HepG2 (cell line): ENCODE results near the gene NKX2-2. TPM values are rescaled to one million over a fixed set of nuclear protein-coding genes. Genes with fewer than 3 reads are reported as not detected.

ENCODE experiments used
- BCL3 ChIP-seq: sonication (generic); formaldehyde crosslinking; IDR thresholded peaks from 2 replicates; pipeline ENCODE4 v1.5.1; 2020; ENCODE audit warnings: mild to moderate bottlenecking, missing genetic modification reagents, moderate library complexity
- GATAD1 ChIP-seq: IDR thresholded peaks from 2 replicates; pipeline ENCODE4 v1.6.1; 2016; ENCODE audit warnings: missing genetic modification reagents, missing compliant biosample characterization
- HCFC1 ChIP-seq: fragments of 150-350 bp; IDR thresholded peaks from 2 replicates; pipeline ENCODE4 v1.6.1; 2014; ENCODE audit warnings: low read depth, low read length
- HDAC2 ChIP-seq: sonication (generic); formaldehyde crosslinking; IDR thresholded peaks from 2 replicates; pipeline ENCODE4 v1.4.0; 2020; ENCODE audit warnings: missing genetic modification reagents
- KLF16 ChIP-seq, 2 experiments: sonication (generic) in 1 of 2; formaldehyde crosslinking in 1 of 2; IDR thresholded peaks; 2 replicates each; pipeline versions ENCODE4 v1.6.1 to v1.8.0; 2016 to 2023; ENCODE audit warnings: missing genetic modification reagents in 2 of 2, missing compliant biosample characterization in 1 of 2
- MLLT10 ChIP-seq: sonication (generic); formaldehyde crosslinking; IDR thresholded peaks from 2 replicates; pipeline ENCODE4 v1.4.0; 2020; ENCODE audit warnings: missing genetic modification reagents
- NR3C1 ChIP-seq: sonication (generic); formaldehyde crosslinking; IDR thresholded peaks from 2 replicates; pipeline ENCODE4 v1.4.0; 2020; ENCODE audit warnings: missing genetic modification reagents
- PLSCR1 ChIP-seq: sonication (generic); formaldehyde crosslinking; IDR thresholded peaks from 2 replicates; pipeline ENCODE4 v1.5.0; 2020; ENCODE audit warnings: missing genetic modification reagents, mild to moderate bottlenecking, borderline replicate concordance
- PPARG ChIP-seq: conservative IDR thresholded peaks from 2 replicates; pipeline ENCODE4 v1.6.1; 2016; ENCODE audit warnings: missing biosample characterization, missing genetic modification reagents
- TAF15 ChIP-seq: fragments of 200-400 bp; formaldehyde crosslinking; IDR thresholded peaks from one replicate; pipeline ENCODE4 v1.6.1; 2018; ENCODE audit warnings: mild to moderate bottlenecking, low read depth, low read length; ENCODE audit not compliant: poor library complexity, severe bottlenecking
- ZBTB42 ChIP-seq: sonication (generic); formaldehyde crosslinking; IDR thresholded peaks from 2 replicates; pipeline ENCODE4 v1.5.0; 2020; ENCODE audit warnings: mild to moderate bottlenecking, missing genetic modification reagents
- ZFP36L1 ChIP-seq: sonication (generic); formaldehyde crosslinking; IDR thresholded peaks from 2 replicates; pipeline ENCODE4 v1.8.0; 2022; ENCODE audit warnings: mild to moderate bottlenecking, missing genetic modification reagents, moderate library complexity
- ZFP82 ChIP-seq: sonication (generic); formaldehyde crosslinking; IDR thresholded peaks from 2 replicates; pipeline ENCODE4 v1.5.1; 2020; ENCODE audit warnings: mild to moderate bottlenecking, missing genetic modification reagents, borderline replicate concordance
- ZIK1 ChIP-seq: sonication (generic); formaldehyde crosslinking; IDR thresholded peaks from 2 replicates; pipeline ENCODE4 v1.5.0; 2020; ENCODE audit warnings: mild to moderate bottlenecking, low read depth, missing genetic modification reagents, borderline replicate concordance
- ZNF205 ChIP-seq: IDR thresholded peaks from 2 replicates; pipeline ENCODE4 v1.6.1; 2018; ENCODE audit warnings: missing biosample characterization, missing genetic modification reagents
- ZNF234 ChIP-seq: sonication (generic); formaldehyde crosslinking; conservative IDR thresholded peaks from 2 replicates; pipeline ENCODE4 v1.5.1; 2020; ENCODE audit warnings: mild to moderate bottlenecking, missing genetic modification reagents
- ZNF414 ChIP-seq: sonication (generic); formaldehyde crosslinking; IDR thresholded peaks from 2 replicates; pipeline ENCODE4 v1.5.0; 2020; ENCODE audit warnings: missing genetic modification reagents
- ZNF615 ChIP-seq: sonication (generic); formaldehyde crosslinking; IDR thresholded peaks from 2 replicates; pipeline ENCODE4 v1.5.0; 2020; ENCODE audit warnings: mild to moderate bottlenecking, missing genetic modification reagents, borderline replicate concordance
- polyA plus RNA-seq, 8 experiments: library from polyadenylated mRNA; depleted of rRNA in 3 of 8; stranded (reverse) in 7 of 8; unstranded in 1 of 8; fragments of >200 nt; fragmentation: Illumina TruSeq in 4 of 8; extraction: Trizol in 4 of 8; gene quantifications; 2 replicates each; pipeline versions ENCODE4 v1.2.1 to v1.2.3, GENCODE V29; 2011 to 2016; ENCODE audit warnings: low read depth in 4 of 8, missing spikeins in 1 of 8, mixed read lengths in 1 of 8; ENCODE audit not compliant: insufficient read depth in 1 of 8
- total RNA-seq, 5 experiments: library from RNA; depleted of rRNA; stranded (reverse); fragments of >200 nt; fragmentation: Illumina TruSeq; extraction: Trizol; gene quantifications; 2 replicates each; pipeline ENCODE4 v1.2.3, GENCODE V29; 2016; ENCODE audit warnings: low read depth in 1 of 5
- TF ChIP-seq, protein P1 (sequence below): sonication (generic); formaldehyde crosslinking; conservative IDR thresholded peaks from 2 replicates; pipeline ENCODE4 v1.8.0; 2022; ENCODE audit warnings: low read depth, missing genetic modification reagents
- TF ChIP-seq, protein P2 (sequence below): sonication (generic); formaldehyde crosslinking; IDR thresholded peaks from 2 replicates; pipeline ENCODE4 v1.9.0; 2022; ENCODE audit warnings: missing genetic modification reagents, mild to moderate bottlenecking, borderline replicate concordance
- TF ChIP-seq, protein P3 (sequence below): sonication (generic); formaldehyde crosslinking; IDR thresholded peaks from 2 replicates; pipeline ENCODE4 v1.4.0; 2020; ENCODE audit warnings: missing genetic modification reagents, borderline replicate concordance

Gene NKX2-2
- total and polyA plus RNA-seq, 2 of the 13 experiments (the other 11 are each of a cell fraction or from before 2014, with no cell fraction given), result not detected

DNA sequence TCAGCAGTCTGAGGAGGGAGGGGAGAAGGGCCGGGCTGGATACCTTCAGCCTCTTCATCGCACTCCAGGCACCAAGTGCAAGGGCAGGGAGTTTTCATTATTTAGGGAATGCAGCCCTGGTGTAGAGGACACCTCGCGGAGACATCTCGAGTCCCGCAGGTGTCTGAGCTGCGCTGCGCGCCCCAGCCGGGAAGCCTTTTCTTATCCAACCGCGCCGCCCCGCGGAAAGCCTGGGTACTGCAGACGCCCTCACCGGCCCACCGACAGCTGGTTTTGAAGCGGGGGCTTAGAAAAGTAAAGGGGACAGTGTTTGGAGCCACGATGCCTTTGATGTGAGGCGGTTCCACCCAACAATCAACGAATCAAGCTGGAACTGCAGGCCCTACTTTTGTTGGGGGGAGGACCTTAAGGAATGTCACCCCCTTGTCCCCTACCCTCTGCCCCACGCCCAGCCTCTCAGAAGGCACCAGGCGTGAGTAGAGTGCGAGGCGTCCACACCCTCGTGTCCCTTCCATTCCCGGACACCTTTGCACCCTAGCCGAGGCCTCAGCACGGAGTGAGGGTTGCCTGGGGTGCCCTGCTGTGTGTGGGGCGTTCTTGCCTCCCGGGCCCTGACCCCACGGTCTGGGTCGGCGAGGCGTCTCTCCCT is 8.6 kb downstream of the NKX2-2 start (continued):
- TF ChIP-seq, protein P1, sequence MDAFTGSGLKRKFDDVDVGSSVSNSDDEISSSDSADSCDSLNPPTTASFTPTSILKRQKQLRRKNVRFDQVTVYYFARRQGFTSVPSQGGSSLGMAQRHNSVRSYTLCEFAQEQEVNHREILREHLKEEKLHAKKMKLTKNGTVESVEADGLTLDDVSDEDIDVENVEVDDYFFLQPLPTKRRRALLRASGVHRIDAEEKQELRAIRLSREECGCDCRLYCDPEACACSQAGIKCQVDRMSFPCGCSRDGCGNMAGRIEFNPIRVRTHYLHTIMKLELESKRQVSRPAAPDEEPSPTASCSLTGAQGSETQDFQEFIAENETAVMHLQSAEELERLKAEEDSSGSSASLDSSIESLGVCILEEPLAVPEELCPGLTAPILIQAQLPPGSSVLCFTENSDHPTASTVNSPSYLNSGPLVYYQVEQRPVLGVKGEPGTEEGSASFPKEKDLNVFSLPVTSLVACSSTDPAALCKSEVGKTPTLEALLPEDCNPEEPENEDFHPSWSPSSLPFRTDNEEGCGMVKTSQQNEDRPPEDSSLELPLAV (CRISPR knock-in tag), result no peak
- no peak for TF ChIP-seq NR3C1 (CRISPR knock-in tag)
- TF ChIP-seq GATAD1, result peak; percentile 50; the same call in 1 of the 2 replicates
- TF ChIP-seq ZNF205 (CRISPR knock-in tag), result 0 out of 2 replicates have a peak, but pooled peaks have one; percentile 53
- TF ChIP-seq KLF16 (CRISPR knock-in tag; IDR thresholded peaks at IDR 0.05), result 0 out of 4 replicates have a peak, but pooled peaks have one; percentile 18 to 43
- TF ChIP-seq ZNF615 (CRISPR knock-in tag), result no peak
- TF ChIP-seq PLSCR1 (CRISPR knock-in tag), result no peak
- peak; percentile 51 for TF ChIP-seq TAF15
- TF ChIP-seq, protein P2, sequence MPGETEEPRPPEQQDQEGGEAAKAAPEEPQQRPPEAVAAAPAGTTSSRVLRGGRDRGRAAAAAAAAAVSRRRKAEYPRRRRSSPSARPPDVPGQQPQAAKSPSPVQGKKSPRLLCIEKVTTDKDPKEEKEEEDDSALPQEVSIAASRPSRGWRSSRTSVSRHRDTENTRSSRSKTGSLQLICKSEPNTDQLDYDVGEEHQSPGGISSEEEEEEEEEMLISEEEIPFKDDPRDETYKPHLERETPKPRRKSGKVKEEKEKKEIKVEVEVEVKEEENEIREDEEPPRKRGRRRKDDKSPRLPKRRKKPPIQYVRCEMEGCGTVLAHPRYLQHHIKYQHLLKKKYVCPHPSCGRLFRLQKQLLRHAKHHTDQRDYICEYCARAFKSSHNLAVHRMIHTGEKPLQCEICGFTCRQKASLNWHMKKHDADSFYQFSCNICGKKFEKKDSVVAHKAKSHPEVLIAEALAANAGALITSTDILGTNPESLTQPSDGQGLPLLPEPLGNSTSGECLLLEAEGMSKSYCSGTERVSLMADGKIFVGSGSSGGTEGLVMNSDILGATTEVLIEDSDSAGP (CRISPR knock-in tag), result peak; percentile 52; the same call in 1 of the 2 replicates
- no peak for TF ChIP-seq PPARG (CRISPR knock-in tag)
- TF ChIP-seq ZNF234 (CRISPR knock-in tag), result 0 out of 2 replicates have a peak, but pooled peaks have one; percentile 16
- no peak for TF ChIP-seq BCL3 (CRISPR knock-in tag)
- TF ChIP-seq HCFC1, result 0 out of 2 replicates have a peak, but pooled peaks have one; percentile 18
- peak; percentile 52; the same call in 1 of the 2 replicates for TF ChIP-seq ZBTB42
- TF ChIP-seq, protein P3, sequence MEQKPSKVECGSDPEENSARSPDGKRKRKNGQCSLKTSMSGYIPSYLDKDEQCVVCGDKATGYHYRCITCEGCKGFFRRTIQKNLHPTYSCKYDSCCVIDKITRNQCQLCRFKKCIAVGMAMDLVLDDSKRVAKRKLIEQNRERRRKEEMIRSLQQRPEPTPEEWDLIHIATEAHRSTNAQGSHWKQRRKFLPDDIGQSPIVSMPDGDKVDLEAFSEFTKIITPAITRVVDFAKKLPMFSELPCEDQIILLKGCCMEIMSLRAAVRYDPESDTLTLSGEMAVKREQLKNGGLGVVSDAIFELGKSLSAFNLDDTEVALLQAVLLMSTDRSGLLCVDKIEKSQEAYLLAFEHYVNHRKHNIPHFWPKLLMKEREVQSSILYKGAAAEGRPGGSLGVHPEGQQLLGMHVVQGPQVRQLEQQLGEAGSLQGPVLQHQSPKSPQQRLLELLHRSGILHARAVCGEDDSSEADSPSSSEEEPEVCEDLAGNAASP (CRISPR knock-in tag), result peak; percentile 62; the same call in 1 of the 2 replicates
- no peak for TF ChIP-seq ZNF414
- 0 out of 2 replicates have a peak, but pooled peaks have one; percentile 63 for TF ChIP-seq ZFP36L1 (CRISPR knock-in tag)
- no peak for TF ChIP-seq ZFP82 (CRISPR knock-in tag)
- TF ChIP-seq HDAC2, result 0 out of 2 replicates have a peak, but pooled peaks have one; percentile 3
- 0 out of 2 replicates have a peak, but pooled peaks have one; percentile 26 for TF ChIP-seq ZIK1 (CRISPR knock-in tag)
- no peak for TF ChIP-seq MLLT10 (CRISPR knock-in tag)
